GM18858 (cell line): Measurements from ENCODE around the gene C10orf143.
"Not testable (repeated sequence)": the region's sequence is repeated elsewhere in the genome, so short reads cannot be mapped to it uniquely, and the experiment has no call there.

Source experiments
- ATAC-seq: cut with Tn5 transposase; IDR thresholded peaks from one replicate; pipeline ENCODE4 v1.9.1; 2021; ENCODE audit not compliant: unreplicated experiment

The C10orf143 gene

GRCh38 chr10:130037169-130037661 is 73.4 kb downstream of the C10orf143 start:
- no peak for ATAC-seq

GRCh38 chr10:130036296-130037065 is 74.1 kb downstream of the C10orf143 start:
- ATAC-seq: no peak

GRCh38 chr10:130029209-130029608 is 81.4 kb downstream of the C10orf143 start:
- ATAC-seq: no peak

- ATAC-seq: no peak
These were observed 82.2 kb downstream of the C10orf143 start for GRCh38 chr10:130028465-130028819.

GRCh38 chr10:130027716-130028464 is 82.7 kb downstream of the C10orf143 start:
- ATAC-seq: no peak

GRCh38 chr10:130026670-130027456 is 83.8 kb downstream of the C10orf143 start:
- no peak for ATAC-seq

- ATAC-seq: no peak
These were observed 84.7 kb downstream of the C10orf143 start for GRCh38 chr10:130025811-130026485.

- no peak for ATAC-seq
These were observed 85.3 kb downstream of the C10orf143 start for GRCh38 chr10:130025326-130025725.

GRCh38 chr10:130024779-130025325 is 85.8 kb downstream of the C10orf143 start:
- ATAC-seq: no peak

GRCh38 chr10:130024326-130024725 is 86.3 kb downstream of the C10orf143 start:
- not testable (repeated sequence) for ATAC-seq

- no peak for ATAC-seq
These were observed 87.0 kb downstream of the C10orf143 start for GRCh38 chr10:130023454-130024230.

- no peak for ATAC-seq
These were observed 87.9 kb downstream of the C10orf143 start for GRCh38 chr10:130022511-130023299.

- ATAC-seq: no peak
These were observed 88.5 kb downstream of the C10orf143 start for GRCh38 chr10:130022086-130022485.

GRCh38 chr10:130021383-130021950 is 89.2 kb downstream of the C10orf143 start:
- ATAC-seq: no peak

- ATAC-seq: no peak
These were observed 89.8 kb downstream of the C10orf143 start for GRCh38 chr10:130020651-130021382.

- no peak for ATAC-seq
These were observed 91.9 kb downstream of the C10orf143 start for GRCh38 chr10:130018730-130019185.

- no peak for ATAC-seq
These were observed 92.4 kb downstream of the C10orf143 start for GRCh38 chr10:130018265-130018664.

GRCh38 chr10:130017631-130018022 is 93.0 kb downstream of the C10orf143 start:
- ATAC-seq: no peak
